NCI-H510A (cell line): ENCODE results near the gene ADAM22.

Source experiments
- DNase-seq: peaks from one replicate; lab custom pipeline; 2025; lab: John Stamatoyannopoulos, UW

ADAM22 gene

DNA sequence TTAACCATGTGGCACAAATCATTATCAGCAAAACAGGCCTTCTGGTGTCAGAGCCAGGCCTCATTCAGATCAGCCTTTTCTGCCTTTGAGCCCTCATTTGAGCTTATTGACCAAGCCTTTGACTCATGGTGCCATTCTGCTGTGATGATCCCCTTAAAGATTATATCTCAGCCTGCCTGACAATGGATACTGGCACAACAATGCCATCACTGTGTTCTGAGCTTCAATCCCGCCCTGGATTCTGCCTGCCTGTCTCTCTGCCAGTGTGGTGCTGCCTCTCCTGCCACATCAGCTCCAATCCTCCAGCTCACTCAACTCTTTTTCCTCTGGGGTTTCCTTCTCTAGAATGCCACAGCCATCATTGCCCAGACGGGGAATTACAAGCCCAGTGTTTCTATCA lies 233.2 kb downstream of the ADAM22 start:
- DNase-seq = no peak

DNA sequence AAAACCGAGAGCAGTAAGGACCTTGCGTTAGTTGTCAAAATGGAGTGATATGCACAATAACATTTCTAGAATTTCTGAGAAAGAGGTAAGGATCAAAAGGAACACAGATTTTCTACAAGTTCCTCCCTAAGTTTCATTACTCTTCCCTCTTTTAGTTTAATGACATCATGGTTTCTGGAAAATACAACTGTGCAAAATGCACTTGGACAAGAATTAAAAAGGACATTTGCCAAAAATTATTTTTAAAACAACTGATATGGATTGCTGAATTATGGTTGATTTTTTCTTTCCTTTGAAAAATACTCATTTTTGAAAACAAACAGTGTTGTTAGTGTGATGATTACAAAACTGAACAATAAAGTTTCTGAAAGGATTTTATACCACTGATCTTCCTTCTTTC lies 233.7 kb downstream of the ADAM22 start:
- DNase-seq = no peak

DNA sequence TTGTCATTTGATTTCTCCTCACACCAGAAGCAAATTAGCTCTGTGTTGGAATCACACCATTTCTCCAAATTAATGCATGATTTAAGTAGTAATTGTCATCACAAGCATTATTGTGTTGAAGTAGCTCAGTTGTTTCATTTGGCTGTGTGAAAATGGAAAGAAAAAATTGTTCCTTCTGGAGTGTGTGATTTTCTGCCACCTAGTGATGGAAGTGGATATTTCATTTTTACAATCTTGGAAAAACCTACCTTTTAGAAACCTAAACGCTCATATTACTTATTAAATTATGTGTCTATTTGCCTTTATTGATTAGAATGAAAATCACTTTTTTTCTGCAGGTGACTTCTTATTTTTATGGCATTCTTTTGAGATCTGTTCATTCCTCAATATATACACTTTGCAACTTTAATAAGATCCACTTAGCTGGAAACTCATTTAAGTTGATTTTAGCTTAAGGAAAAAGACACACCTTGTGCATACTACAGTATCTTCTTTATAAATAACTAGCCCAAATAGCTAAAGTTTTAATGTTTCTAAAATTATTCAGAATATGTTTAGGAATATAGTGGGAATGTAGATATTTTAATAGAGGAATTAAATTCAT lies 235.8 kb downstream of the ADAM22 start:
- DNase-seq = no peak

DNA sequence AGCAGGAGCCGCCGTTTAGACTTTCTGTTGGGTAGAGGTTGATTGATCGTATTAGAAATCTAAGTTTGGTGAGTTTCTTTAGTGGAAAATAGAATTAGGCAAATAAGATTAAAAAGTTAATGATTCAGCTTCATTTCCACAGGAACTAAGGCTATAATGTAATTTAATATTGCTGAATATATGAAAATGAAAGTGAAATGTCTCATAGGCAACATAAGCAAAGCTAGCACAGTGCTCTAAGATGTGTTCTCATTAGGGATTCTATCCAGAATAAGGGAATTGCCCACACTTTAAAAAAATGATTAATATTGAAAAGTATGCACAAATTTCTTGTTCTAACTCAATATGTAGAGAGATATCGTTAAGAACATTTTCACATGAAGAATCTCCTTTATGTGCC lies 238.8 kb downstream of the ADAM22 start:
- no peak for DNase-seq

DNA sequence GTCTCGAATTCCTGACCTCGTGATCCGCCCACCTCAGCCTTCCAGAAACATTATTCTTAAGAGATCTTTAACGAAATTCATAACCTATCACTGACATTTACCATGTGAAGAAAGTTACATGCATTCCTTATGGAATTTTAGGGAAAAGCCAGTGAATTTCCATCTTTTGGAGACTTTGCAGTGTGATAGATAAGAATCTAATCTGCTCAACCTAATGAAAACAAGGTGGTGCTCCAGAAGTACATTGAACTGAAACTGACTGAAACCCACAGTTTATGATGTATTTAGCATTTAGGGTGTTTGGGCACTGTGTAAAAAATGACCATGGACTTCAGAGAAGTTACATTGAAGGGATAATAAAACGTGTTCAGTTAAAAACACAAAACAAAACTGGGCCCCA lies 242.1 kb downstream of the ADAM22 start:
- no peak for DNase-seq

DNA sequence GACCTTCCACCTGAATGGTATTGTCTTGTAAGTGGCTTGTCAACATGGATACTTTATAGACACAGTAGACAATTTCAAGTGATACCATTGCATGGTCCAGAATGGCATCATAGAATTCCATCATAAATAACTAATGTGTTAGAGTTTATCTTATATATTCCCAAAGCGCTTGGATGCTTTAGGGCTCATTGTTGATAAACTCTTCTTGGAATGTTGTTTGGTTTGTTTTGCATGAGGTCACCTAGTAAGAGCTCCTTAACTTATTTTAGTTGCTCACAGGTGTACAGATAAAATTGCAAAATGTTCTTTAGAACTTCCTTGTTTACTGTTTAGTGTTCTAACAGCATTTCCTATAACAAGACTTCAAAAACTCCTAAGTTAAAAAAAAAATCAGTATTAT lies 249.0 kb downstream of the ADAM22 start:
- DNase-seq = no peak

DNA sequence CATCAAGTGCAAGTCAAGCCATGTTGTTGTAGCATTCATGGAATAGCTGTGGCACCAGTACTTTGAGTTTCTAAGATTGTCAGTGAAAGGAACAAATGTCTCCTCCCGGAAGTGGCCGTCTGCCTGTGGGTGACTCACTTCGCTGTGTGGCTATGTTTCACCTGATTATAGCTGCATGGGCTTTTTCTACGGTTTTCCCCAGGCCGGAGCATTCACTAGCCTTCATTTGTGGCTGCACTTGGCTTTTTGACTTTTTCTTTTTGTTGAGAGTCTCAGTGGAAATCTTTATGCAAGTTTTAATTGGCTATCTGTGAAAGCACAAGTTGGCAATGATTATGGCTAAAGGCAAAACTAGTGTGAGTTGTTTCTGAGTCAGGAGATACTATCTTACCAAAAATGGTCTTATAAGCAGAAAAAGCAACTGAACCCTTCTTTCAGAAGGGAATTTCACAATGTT lies 250.8 kb downstream of the ADAM22 start:
- DNase-seq = no peak

DNA sequence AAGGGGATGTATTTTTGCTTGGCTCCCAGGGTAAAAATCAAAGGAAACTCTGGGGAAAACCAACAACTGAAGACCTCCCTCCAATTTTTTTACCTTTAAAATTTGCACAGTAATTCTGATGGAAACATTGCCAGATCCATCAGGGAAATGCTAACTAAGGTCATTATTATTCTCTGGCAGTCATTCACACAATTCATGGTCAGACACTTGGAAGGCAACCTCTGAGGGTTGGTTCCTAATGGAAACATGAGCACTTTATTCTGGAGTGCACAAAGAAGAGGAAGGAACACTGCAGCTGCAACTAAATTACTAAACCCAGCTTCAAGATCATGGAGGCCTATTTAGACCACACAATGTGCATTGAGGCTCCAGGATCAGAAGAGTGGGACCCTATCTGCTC lies 251.6 kb downstream of the ADAM22 start:
- DNase-seq = no peak

DNA sequence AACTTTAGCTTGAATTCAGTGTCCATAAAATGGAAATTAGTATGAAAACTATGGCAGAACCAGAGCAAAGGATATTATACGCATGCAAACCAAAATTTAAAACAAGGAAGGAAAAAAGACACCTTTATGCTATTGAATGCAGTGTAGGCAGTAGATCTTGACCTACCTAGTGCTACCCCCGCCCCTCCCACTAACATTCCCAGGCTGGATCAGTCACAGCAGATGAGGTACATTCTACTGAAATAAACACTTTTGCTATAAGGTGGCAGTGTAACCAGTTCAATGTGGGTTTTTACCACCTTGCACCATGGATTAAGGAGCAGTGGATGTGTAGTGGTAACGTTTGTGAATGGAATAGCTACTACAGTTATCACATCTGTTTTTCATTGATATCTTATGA lies 257.9 kb downstream of the ADAM22 start:
- no peak for DNase-seq

DNA sequence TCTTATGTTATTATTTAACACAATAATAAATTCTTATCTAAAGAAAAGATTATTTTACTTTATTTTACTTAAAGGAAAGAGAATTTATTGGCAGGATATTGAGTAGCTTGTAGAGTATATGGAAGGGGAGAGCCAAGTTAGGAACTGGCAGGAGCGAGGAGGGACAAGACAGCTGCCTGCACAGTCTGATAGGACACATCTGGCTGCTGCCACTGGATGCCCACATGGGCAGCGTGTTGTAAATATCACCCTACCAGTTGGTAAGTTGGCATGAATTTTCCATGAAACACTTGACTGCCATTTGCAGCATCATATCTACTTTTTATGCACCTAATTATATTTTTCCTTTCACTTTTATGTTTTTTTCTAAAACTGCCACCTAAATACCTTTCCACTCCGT lies 266.2 kb downstream of the ADAM22 start:
- DNase-seq = no peak

DNA sequence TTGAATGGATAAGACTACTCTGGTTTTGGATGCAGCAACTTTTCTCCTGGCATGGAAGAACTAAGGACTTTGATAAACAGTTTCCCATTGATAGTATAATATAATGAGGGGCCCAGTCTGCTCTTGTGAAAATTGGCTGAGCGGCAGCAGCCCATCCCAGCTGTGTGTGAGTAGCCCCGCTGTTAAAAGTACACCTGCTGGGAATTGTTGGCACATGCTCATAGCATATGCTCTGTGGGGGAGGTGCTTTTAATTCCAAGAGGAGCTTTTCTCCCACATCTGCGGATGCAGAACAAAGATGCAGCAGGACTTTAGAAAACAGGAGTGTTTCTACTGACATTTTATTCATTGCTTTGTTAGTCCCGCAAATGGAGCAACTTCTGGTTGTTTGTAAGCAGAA lies 266.7 kb downstream of the ADAM22 start:
- DNase-seq = peak; percentile 34

DNA sequence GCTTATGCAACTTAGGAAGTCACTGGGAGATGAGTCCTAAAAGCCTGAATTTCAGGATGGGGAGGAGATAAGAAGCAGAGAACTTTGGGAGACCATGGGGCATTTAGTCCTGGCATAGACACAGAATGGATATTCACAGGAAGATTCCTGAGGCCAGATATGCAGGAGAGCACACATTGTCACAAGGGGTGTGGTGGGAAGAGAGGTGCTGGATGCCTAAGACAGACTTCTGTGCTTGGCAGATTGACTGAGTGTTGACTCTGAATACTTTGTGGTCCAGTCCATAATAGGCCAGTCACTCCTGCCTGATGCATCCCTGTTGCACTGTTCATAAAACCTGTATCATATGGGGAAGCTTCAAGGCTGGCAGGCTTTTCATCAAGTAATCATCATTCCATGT lies 267.3 kb downstream of the ADAM22 start:
- DNase-seq = no peak

DNA sequence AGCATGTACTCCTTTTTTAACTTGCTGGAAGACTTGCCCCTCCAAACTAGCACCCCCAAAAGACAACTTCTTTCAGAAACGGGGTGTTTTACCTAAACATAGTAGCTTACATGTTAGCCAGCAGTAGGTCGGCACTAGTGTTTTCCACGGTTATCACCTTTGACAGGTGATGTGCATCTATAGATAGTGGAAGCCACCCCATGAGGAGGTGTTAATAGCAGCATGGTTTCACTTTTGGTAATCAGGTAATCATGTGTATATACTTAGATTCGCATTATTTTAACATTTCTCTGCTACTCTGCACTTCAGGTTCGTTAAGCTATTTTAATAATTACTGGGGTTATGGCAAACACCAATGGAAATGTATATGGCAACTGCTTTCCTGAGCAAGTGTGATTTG lies 268.2 kb downstream of the ADAM22 start:
- DNase-seq = no peak

DNA sequence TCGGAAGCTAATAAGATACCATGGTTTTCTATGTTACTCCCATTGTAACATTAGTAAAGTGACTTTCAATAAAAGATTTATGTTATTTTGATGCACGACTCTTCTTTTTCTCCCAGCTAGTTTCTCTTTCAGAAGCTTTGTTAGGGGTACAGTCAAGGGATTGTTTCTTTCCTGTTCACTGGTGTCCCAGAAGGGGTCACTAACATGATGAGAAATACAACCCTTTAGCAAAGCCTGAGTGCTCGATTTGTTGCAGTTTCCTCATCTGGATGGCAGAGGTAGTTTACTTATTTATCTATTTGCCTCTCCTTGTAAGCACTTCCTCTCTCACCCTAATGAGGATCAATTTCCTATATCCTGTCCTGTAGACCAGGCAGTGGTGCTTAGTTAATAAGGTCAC lies 268.7 kb downstream of the ADAM22 start:
- DNase-seq = no peak

DNA sequence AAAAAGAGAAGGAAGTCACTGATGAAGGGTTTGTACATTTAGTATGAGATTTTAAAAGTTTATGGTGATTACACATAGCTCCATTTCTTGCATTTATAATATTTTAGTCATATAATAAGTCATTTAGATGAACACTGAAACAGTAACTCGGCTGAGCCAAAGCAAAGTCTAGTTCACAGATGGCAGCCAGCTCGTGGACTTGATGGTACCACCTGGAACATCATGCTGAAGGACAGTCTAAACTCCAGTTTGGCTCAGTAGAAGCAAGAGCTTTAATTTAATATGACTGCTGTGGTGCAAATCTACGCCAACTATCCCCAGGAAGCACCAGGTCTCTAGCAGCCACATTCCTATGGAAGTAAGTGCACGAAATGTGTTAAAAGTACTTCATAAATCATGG lies 269.4 kb downstream of the ADAM22 start:
- no peak for DNase-seq

DNA sequence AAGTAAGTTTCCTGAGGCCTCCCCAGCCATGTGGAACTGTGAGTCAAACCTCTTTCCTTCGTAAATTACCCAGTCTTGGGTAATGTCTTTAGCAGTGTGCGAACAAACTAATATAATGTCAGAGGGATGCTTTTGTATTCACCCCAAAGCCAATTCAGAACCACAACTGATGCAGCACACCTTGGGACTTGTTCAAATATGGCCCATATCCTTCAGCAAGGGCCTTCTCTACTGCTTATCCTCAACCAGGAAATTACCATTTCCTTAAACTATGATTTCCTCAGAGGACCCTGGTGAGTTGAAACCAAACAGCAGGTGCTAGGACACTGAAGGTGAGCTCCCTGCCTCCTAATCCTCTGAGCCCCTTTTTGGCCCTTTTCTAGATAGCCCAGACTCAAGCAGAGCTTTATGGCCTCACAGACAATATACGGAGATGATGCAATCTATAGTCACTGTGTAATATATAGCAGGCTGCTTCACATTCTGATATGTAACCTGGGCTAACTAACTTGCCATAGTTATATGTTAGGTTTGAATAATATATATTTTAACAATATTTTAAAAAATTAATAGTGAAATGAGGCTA lies 270.6 kb downstream of the ADAM22 start:
- DNase-seq = no peak

DNA sequence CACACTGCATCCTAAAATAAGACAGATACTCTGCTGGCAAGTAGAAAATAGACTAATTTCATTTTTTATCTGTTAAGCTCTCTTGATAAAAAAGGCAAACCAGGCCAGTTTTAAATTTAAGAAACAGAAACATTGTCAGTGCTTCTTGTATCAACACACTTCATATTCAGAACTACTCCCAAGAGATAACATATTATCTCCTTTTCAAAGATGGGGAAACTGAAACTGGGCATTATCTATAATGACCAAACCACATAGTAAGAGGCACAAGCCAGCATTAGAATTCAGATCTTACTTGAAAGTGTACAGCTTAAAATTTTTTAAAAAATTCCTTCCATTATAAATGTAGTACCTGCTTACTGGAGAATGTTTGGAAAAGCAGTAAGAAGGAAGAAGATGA lies 271.1 kb downstream of the ADAM22 start:
- no peak for DNase-seq

DNA sequence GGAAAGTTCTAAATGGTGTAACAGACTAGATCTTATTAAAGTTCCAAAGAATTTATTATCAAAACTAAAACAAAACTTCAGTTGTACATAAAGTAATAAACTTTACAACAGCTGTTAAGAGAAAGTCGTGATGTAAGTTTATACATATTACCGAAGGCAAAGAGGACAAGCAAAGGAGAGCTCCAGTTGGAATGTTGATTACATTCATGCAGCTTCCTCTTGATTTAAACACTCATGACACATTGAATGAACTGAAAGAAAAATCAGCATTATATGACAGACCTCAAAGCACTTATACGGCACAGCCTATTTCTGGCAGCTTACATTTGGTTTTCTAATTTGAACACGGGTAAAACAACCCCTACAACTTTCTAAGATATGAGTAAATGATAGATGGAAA lies 272.2 kb downstream of the ADAM22 start:
- no peak for DNase-seq

DNA sequence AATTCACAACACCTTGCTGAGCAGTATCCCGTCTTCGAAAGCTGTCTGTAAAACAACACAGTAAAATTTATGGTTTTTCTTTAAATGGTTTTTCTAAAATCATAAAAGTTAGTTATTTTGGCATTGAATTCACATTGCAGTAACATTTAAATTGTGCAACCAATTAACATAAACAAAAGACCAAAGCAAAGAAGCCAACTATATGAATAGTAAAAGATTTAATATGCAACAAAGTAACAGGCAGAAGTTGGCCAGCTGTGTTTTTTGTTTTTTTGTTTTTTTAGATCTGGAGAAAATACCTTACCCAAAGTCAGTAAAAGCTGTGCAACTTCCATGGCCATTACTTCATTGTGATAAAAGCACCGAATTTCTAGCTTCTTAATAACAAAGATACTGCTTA lies 274.5 kb downstream of the ADAM22 start:
- DNase-seq = no peak

DNA sequence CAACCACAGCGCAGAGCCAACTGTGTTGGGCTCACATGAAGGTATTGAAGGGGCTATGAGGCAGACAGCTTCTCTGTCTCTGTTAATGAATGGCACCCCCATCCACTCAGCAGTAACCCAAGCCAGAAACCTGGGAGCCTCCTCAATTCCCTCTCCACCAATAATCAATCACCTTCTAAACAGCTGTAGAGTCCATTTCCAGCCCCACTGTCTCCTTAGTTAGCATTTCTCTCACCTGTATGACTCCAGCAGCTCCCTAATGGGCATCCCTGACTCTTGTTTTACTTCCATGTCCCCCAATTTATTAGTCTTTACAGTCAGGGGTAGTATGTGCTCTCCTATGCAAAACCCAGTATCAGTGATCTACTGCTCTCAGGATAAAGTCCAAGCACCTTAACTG lies 278.9 kb downstream of the ADAM22 start:
- no peak for DNase-seq

DNA sequence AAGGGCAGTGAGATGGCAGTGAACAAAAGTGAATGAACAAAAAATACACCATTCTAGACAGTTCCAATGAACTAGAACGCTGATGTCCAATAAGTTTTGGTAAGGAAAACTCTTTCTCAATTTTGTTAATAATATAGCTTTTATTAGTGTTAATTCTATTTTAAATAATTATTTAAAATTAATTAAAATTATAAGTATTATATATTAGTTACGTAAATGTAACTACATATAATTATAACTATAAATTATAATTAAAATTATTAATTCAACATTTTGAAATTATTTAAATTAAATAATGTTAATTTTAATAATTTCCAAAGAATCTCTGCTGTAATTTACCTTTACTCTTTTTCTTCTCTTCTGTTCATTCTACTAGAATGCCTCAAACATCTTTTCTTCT lies 280.4 kb downstream of the ADAM22 start:
- no peak for DNase-seq

DNA sequence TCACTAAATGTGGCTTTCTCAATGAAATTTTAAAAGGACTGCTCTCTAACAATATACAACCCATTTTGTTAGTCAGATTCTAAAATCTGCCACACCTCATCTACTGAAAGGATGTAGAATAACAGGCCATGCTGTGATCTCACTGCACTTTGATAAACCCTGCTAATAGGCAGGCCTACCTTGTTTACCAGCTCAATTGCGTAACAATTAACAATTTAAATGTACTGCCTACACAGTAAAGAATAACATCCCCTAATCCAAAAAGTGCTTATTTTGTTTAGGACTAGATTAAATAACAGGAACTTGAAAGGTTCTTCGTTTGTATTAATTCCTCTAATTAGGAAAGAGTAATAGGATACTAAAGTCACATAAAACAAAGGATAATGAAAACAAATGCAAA lies 281.2 kb downstream of the ADAM22 start:
- no peak for DNase-seq

DNA sequence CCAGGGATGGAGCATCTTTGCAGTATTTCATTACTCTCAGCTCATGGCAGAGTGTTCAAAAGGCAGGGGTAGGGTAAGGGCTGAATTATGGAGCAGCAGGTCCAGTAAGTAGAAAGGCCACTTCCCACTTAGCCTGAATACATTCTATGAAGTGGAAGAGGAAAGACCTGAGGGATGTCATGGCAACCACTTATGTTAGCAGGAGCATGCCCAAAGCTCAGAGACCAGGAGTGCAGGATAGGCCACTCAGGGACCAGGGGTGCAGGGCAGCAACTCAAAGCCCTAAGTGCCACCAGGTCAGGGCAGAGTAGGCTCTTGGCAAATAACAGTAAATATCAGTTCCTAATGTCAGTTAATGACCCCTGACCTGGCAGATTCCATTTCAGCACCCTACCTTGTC lies 282.2 kb downstream of the ADAM22 start:
- DNase-seq = peak; percentile 9

DNA sequence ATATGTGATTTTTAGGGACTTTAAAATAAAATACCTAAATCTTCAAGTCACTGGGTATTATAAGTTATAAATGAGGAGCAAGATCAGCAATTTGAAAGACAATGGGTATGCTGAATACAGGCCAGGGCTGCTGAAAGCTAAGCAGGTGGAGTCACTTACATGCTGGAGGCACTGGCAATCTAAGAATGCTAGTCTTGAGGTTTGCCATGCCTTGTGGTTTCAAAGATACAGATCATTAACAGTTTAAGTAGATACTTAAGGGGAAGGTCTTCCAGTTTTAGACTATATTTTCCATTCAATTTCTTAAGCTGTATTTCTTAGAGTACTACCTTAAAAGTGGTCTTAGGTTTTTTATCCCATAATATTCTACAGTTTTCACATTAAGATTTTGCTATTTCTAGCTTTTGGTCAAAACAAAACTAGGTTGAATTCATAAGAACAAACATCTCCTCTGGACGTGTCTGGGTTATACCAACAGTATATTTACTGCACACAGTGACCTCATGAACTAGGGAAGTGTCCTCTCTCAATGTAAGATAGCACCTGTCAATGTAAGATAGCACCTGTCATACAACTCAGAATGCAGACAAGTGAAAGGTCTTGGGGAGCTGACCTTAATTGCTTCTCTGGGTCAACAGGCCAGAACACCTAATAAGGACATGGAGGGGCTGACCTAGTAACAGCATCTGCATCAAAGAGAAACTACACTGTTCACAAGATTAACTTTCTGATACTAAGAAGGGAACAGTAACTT lies 283.8 kb downstream of the ADAM22 start:
- DNase-seq = no peak
